GM18951 (cell line): ENCODE results near the gene BANF1.
A peak's percentile ranks its signal among the peaks of the same experiment; 100 is the strongest.

Experiments
- POLR2A ChIP-seq: IDR thresholded peaks from 4 replicates; pipeline ENCODE4 v1.6.1; 2011; ENCODE audit warnings: mild to moderate bottlenecking; ENCODE audit not compliant: insufficient read length, insufficient read depth; ENCODE audit errors: extremely low read depth
- in situ Hi-C: fragments of 300-500 bp; cut with MboI; formaldehyde crosslinking; loops from one replicate; pipeline ENCODE4 v1.12.0; 2022; ENCODE audit warnings: low sequenced_read_pairs, mixed read lengths, inconsistent platforms; ENCODE audit not compliant: unreplicated experiment

BANF1 gene

GRCh38 chr11:66001942-66002647, at the start of gene BANF1, which contains the start of gene EIF1AD:
TSS of gene BANF1 (plus strand) at chr11:66002503. CDS start at chr11:66003251, 748 bp downstream.
TSS of gene EIF1AD (minus strand) at chr11:66002157. CDS start at chr11:66000389, 1,768 bp downstream.
- peak; percentile 83 for TF ChIP-seq POLR2A
- in situ Hi-C loops = no loop called here

GRCh38 chr11:65953471-65953870, 48.8 kb upstream of the BANF1 start:
- no peak for TF ChIP-seq POLR2A
- in situ Hi-C loops = no loop called here

- in situ Hi-C loops = no loop called here
- TF ChIP-seq POLR2A = no peak
These were observed 47.5 kb upstream of the BANF1 start for GRCh38 chr11:65954771-65955170.

GRCh38 chr11:65958291-65958690, 44.0 kb upstream of the BANF1 start:
- in situ Hi-C loops = no loop called here
- TF ChIP-seq POLR2A = no peak

- no peak for TF ChIP-seq POLR2A
- in situ Hi-C loops = no loop called here
These were observed 43.4 kb upstream of the BANF1 start for GRCh38 chr11:65958774-65959420.

GRCh38 chr11:65960824-65961266, 41.5 kb upstream of the BANF1 start:
- no peak for TF ChIP-seq POLR2A
- in situ Hi-C loops = no loop called here

GRCh38 chr11:65961267-65962140, 40.8 kb upstream of the BANF1 start, which contains the start of gene SART1:
TSS of gene SART1 (plus strand) at chr11:65961734. CDS start at chr11:65961781, 47 bp downstream.
- in situ Hi-C loops = no loop called here
- TF ChIP-seq POLR2A = peak; percentile 92

- in situ Hi-C loops = no loop called here
These were observed 40.1 kb upstream of the BANF1 start for GRCh38 chr11:65962141-65962564.

GRCh38 chr11:65964906-65965305, 37.4 kb upstream of the BANF1 start:
- in situ Hi-C loops = no loop called here
- TF ChIP-seq POLR2A = no peak

More at GRCh38 chr11:65962141-65962564, 40.1 kb upstream of the BANF1 start:
- no peak for TF ChIP-seq POLR2A

- in situ Hi-C loops = no loop called here
- no peak for TF ChIP-seq POLR2A
These were observed 36.1 kb upstream of the BANF1 start for GRCh38 chr11:65965986-65966762.

GRCh38 chr11:65967329-65967934, 34.9 kb upstream of the BANF1 start:
- TF ChIP-seq POLR2A = no peak
- in situ Hi-C loops = no loop called here
